Anterior cingulate cortex (tissue), 58 donors: ENCODE measurements around the gene MCC.
A peak's percentile ranks its signal among the peaks of the same experiment; 100 is the strongest.

Source experiments
- DNase-seq, 58 donors: peaks; one replicate each; lab custom pipeline; 2025; lab: John Stamatoyannopoulos, UW

Gene MCC

DNA sequence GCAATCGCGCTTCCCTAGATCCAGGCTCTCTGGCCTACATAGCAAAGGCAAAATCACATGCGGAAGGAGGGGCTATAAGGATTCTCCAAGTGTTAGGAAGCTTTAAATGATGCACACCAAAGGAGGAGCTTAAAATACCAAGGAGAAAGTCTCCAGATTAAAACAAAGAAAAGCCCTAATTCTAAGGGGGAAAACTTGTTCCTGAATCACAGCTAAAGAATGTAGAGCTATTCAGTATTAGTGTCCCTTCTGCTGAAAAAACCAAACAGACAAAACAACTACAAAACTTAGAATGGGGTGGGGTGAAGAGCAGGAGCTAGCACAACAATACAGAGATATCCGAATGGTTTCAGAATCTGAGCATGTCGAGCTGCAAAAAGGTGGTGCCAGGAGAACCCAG, 297.9 kb downstream of the MCC start:
- no peak for DNase-seq

DNA sequence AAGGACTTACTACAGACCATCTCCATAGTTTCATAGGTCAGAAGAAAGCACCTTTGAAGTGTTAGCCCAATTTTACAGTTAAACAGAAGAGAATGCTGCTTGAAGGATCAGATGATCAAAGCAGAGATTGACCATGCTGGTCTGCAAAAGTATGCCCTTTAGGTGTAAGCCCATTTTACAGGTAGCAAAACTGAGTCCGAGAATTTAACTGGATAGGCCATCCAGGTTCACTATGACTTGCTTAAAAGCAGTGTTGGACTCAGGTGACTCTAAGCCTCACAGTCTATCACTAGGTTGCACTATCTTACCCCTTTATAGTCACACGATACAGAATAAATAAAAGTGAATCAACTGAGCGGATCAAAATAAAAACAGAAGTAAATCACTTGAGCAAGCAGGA, 299.0 kb downstream of the MCC start:
- DNase-seq, result no peak

DNA sequence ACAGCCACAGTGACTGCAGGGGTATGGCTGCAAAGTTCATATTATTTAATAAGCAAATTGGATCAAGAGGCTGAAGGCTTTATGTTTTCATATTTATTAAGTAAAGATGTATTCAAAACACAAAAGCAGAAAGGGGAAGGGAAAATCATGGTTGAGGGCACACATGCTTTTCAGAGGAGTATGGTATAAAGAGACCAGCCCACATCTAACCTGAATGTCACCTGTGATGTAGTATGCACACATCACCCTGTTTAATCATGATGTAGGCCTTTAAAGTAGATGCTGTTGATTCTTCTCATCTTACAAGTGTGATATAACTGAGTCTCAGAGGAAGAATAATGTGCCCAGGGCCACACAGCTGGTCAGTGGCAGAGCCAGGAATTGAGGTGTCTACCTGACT, 299.8 kb downstream of the MCC start:
- DNase-seq, result no peak

DNA sequence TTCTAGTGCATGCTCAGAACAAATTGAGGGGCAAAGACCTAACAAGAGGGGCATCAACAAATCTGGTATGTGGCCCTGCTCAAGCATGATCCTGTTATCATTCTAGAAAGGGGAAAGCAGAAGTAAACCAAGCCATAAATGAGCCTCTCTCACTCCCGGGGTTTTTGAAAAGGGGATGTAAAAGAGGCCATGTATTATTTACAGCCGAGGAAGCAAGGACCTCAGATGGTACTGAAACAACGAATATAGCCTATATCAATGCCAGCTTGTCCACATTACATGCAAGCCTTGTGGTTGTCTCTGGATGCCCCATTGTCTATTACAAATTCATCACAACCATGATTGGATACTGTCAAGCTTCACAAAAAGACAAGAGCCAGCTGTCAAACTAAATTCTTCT, 300.3 kb downstream of the MCC start:
- no peak for DNase-seq

DNA sequence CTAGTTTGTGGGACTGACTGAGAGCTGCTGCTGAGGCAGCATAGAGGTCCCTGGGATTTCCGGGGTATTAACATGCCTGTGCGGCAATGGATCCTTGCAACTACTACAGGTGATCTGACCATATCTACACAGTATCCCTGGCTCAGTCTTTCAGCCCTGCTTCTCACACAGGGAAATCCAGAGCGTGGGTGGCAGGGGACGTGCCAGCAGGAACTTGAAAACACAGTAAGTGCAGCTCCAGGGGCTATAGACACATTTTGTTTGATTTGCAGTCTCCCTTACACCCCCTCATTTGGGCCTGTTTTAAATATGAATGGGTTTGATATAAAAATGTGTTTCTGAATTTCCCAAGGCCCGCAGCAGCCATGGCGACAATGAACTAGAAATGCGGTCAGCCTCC, 302.2 kb downstream of the MCC start:
- peak in 6 of 58 donors; percentile 2 to 28 (median 14) for DNase-seq

DNA sequence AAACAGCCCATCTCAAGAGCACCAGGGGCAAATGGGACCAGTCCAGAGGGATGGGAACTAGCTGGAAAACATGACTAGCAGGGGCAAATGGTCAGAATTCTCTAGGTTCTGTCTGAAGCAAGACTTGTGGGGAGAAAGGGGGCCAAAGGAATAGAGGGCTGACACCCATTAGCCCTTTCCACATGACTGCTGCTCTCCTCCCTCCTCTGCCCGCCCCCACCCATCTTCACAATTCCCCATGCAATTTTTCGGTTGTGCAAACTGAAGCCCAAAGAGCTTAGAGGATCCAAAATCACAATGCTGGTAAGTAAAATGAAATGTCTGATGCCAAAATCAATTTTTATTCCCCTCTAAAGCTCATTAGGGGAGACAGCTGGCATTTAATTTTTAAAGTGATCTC, 304.6 kb downstream of the MCC start:
- no peak for DNase-seq

DNA sequence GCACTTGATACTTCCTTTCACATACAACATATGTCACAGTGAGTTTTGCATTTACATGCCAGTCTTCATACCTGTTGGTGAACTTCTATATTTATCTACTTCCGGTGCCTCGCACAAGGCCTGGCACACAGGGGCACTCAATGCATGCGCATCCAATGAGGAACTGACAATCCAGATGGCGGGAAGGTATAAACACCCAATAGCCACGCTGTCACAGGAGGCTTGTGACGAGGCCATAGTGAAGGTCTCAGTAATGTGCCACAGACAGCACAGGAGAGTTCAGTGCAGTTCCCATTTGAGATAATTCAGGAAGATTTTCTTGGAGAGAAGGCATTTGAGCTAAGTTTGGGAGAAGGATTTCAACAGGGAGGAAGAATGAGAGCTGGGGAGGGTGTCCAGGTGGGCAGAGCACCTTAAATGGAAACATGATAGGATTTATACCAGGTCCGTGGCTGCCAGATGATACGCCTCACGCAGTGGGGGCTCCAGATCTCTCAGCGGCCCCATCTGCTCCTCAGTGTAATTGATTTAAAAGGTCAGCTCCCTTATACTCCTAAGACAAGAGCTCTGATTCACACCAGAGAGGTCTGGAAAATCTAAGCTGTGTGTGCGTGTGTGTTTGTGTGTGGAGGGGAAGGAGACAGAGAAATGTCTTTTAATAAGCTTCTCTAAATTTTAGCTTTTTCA, 305.5 kb downstream of the MCC start:
- DNase-seq, result no peak

DNA sequence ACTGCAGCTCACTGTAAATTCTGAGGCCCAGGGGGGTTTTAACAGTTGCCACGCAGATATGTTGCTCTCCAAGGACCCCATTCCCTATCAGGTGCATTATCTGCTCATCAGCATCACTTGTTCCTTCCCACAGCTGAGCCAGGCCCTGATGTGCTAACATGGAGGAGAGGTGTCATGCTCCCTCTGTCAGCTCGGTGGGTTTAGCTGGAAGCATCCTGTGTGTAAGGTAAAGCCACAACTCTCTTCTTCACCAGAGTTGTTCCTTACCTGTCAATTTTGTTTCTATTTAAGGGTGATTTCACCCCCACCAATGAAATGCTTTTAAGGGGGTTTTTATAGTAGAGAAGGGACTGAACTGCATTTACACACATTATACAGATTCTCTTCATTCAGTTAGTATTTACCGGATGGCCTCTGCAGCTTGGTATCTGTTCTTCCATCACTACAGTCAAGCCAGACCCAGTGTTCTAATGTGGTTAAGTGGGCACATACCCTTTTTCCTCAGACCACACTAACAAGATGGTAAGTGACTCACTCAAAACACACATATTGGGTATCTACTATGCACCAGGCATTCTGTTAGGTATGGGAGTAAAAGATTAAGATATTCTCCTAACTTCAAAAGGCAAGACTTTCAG, 306.3 kb downstream of the MCC start:
- DNase-seq, result no peak

DNA sequence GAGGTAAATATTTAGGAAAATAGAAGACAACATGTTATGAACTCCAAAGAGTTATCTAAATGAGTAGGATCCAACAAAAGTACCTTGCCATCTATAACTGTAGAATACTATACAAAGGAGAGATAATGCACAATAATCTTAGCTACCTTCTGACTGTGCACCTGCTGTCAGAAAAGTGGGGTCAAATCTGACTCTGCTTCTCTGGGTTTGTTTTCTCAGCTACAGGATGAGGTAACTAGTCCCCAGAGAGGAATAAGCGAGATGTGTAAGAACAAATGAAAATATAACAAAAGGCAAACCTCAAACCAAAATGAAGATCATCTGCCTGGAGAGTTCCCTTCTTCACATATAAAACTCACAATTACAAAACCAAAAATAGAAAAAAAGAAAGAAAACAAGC, 306.8 kb downstream of the MCC start:
- no peak for DNase-seq

DNA sequence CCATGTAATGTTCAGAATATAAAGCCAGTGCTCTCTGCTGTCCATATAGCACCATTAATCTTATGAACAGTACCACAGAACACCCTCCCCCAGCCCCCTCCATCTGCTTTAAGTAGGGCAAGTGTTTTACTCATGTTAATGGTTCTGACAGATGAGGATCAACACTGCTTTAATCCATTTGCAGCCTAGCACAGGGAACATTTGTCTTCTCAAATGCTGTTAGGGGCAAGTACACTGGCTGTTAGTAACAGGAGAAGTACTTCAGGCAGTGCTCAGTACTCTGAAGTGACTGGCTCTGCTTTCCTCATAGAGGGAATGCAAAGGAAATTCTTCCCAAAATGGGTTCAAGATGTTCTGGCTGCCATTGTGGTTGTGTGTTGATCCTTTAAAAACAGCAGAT, 309.1 kb downstream of the MCC start:
- no peak for DNase-seq

DNA sequence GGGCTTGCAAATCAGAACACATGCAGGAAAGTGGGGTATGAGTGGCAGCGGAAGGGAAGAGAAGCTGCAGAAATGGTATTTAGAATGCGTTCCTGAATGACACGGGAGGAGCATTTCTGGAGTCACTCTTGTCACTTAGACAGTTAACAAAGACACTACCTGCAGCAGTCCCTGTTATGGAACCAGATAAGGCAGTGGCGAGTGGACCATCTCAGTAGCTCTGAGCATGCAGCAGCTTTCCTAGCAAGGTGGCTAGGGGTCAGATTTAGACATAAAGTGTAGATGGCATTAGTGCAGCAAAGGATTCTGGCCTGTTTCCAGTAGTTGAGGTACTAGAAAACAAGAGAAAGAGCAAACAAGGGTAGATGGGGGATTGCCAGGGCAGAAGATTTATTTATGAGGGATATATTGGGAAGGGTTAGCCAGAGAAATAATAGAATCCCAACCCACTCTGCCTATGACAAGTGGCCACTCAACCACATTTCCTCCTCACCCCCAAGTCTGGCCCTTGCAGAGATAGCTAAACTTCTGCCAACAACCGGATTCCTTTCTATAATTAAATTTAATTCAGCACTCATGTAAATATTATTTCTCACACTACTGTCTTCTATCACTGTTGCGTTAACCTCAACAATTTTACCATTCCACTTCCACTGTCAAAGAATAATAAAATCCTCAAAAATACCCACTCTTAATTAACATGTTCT, 310.0 kb downstream of the MCC start:
- no peak for DNase-seq

DNA sequence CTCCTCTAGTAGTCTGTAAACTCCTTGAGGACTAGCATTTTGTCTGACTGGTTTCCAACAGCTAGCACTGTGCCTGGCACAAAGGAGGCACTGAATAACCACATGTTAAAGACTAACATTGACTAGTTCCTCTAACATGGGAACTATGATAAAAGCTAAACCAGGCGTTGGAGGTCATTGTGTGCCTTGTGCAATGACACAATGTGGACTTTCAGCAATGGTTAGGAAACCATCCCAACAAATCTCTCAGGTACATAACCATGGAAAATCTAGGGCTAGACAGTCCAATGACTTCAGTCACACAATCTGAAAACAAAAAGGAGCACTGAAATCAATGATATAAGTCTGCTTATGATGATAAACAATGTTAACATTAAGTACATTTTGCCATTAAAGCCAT, 311.0 kb downstream of the MCC start:
- DNase-seq, result no peak

DNA sequence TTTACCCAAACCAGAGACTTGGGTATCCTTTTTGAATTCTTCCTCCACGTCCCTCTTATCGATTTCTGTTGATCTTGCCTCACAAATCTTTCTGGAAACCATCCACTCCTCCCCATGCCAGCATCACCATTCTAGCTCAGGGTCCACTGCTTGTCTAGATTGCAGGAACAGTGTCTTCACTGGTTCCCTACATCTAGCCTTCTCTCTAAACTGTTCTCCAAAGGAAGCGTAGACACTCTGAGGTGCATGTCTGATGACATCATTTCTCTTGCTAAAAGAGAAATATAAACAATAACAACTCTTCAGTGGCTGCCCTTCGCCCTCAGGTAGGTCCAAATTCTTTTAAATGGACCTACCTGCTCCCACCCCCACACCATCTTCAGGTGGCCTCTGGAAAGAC, 311.5 kb downstream of the MCC start:
- no peak for DNase-seq

DNA sequence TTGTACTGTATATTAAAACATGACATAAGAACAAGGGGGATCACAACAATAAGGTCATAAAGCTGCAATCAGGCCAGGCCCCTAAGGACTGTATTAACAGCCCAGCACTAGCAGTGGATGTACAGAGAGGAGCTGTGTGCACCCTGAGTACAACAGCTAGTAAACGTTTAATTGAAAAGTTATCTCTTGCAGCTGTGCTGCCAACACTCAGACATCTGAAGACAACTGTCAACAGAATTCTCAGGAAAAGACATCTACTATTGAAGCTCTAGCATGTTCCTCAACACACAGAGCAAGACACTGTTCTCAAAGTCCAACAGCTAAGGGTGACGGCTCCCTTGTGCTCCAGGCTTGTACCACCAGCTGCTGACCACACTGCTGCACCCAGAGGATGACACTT, 312.1 kb downstream of the MCC start:
- DNase-seq, result no peak

DNA sequence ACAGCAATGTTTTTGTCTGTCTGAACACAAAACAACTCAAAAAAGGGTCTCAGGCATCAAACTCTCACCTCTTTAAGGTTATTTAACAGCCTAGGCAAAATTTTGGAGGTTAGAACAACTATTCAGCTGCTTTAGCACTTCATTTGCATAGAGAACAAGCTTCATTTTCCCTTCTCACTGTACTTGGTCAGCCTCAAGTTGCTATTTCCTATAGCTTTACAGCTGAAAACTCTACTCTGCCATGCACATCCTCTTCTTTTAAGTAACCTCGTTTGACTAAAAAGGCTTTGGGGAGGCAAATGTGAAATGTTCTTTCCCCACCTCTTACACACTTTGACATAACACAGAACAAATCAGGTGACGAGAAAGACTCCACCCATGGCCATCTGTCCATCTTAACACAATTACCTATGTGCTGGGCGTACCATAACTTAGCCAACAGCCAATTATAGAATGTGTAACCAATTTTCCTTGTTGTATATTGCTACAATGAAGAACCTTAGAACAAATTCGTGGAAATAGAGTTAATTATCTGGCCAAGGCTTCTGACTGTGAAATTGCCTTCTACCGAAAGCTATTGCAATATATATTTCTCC, 315.9 kb downstream of the MCC start:
- DNase-seq, result no peak

DNA sequence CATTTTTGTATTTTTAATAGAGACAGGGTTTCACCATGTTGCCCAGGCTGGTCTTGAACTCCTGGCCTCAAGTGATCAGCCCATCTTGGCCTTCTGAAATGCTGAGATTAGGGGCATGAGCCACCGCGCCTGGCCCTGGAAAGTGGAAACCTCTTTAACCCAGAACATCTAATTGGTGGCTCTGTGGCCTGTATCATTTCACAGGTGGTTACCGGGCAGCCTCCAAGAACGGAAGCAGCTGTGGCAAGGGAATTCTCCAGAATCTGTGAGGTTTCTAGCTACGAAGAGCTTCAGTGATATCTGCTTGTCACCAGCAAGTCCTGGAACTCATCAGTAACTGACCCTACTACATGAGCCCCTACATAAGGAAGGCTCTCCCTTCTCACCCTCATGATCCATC, 316.7 kb downstream of the MCC start:
- DNase-seq, result no peak

DNA sequence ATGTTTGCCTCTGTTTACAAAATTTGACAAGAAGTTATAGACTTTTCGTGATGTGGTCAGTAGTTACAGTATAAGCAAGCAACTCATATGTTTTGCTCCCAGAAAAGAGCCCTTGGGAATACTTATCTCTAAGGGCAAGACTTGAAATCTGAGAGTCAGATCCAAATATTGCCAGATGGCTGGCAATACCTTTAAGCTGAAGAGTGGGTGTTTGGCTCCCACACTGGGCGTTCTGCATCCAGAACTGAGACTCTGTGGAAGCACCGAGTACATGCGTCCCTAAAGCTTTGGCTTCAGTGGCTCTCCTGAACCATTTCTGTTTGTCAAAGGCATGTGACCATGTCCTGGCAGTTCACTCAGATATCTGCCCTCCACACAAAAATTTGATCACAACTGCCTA, 317.5 kb downstream of the MCC start:
- DNase-seq, result peak in 3 of 58 donors; percentile 2 to 7 (median 5)

DNA sequence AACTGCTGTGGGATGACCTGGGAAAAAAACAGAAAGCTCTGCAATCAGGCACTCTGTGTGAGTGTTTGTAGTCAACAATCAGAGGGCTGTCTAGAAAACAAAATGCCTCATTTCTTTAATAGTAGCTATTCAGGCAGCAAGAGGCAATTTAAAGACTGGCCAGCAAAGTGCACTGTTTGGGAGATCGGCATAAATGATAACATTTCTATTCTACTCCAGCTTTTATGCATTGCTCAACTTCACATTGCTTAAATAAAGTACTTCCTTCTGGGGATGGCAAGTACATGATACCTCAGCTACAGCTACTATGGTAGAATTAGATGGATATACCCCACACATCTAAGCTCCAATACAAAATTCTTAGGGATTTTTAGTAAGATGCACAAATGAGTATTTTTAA, 318.5 kb downstream of the MCC start:
- no peak for DNase-seq

DNA sequence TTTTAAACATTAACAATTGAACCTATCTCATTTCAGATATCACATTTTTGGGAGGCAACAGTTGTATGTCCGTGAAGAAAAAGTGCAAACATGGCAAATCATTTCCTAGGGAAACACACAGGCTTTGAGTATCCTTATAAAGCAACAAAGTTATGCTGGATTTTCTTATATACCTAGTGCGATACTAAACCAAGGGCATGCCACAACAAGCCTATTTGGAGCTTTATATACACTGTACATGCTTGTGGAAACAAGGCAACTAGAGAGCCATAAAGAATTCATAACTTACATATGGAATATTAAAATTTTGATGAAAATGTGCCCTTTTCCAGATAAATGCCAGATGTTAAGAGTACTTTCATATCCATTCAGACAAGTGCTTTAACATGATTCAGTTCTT, 320.3 kb downstream of the MCC start:
- DNase-seq, result no peak

DNA sequence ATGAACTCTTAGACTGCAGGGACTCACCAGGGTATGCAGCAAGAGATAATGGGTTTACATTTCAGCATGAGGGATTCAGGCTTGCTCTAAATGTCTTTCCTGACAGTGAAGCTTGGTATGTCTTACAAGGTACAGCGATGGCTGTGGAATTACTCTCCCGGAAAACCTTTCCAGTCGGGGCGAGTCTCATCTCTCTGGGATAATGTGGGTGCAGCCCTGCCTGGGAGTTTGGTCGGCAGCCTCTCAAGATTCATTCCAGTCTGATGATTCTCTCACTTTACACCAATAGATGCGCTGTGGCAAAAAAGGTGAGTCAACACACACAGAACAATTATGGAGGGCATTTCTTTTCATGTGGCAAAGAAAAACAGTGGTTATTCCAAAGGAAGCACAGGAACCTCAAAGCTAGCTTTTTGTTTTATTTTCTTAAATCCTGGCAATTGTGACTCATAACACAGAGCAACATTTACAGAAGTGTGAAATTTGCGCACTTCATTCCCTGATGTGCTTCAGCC, 321.3 kb downstream of the MCC start:
- no peak for DNase-seq

DNA sequence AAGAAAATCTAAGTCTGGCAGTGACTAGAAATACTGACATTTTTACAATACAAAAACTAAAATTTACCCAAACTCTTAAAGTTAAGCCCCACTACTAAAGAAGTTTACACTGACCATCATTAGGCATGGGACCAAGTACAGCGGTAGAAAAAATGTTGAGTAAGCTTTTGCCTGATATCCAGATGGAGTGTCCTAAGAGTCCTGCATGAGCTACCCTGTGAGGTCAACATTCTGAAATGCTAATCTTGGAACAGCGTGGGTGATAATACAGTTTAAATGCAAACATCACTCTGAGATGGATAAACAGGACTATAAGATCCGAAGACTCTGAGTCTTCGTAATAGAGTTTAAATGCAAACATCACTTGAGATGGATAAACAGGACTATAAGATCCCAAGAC, 322.0 kb downstream of the MCC start:
- DNase-seq, result no peak
